B cell (primary cell): ENCODE data around the gene APLP1. TPM values are rescaled to one million over a fixed set of nuclear protein-coding genes. Genes with fewer than 3 reads are reported as not detected.

Source experiments
- ATAC-seq: fragments of 200-7000 bp; cut with Tn5 transposase; one replicate; pipeline ENCODE4 v1.10.0; 2021; ENCODE audit warnings: low read depth, mild to moderate bottlenecking, moderate number of reproducible peaks, moderate library complexity
- CTCF ChIA-PET: fragments of 350-600 bp; sonication (Branson Sonifier 250); formaldehyde crosslinking; loops from one replicate; lab custom pipeline; 2021; ENCODE audit warnings: antibody characterized with exemption, inconsistent platforms; lab: Charles Lee
- POLR2A ChIA-PET: fragments of 350-600 bp; sonication (Branson Sonifier 250); formaldehyde crosslinking; loops from one replicate; lab custom pipeline; 2021; ENCODE audit warnings: antibody characterized with exemption; lab: Charles Lee
- DNase-seq: peaks from one replicate; pipeline ENCODE4 v3.0.0; 2013
- H2AFZ ChIP-seq: 2 replicates; pipeline ENCODE4 v1.6.1; 2012; ENCODE audit warnings: mild to moderate bottlenecking, low read depth, low read length; ENCODE audit not compliant: insufficient read depth, poor library complexity, severe bottlenecking
- H3K27ac ChIP-seq, 2 donors: 1 replicate in 1 of 2; 2 replicates in 1 of 2; pipeline ENCODE4 v1.5.1; 2012 to 2013; ENCODE audit warnings: low read length in 2 of 2, mild to moderate bottlenecking in 2 of 2, moderate library complexity in 1 of 2
- H3K27me3 ChIP-seq, 4 experiments: fragments of 200-600 bp in 1 of 4; sonication (generic) in 1 of 4; replicated peaks in 1 of 4; 1 replicate in 2 of 4; 2 replicates in 2 of 4; pipeline versions ENCODE4 v1.6.1 to v1.7.0; 2013 to 2016; ENCODE audit warnings: low read length in 3 of 4, mild to moderate bottlenecking in 2 of 4, mixed read lengths in 1 of 4, moderate library complexity in 1 of 4; ENCODE audit not compliant: insufficient read depth in 4 of 4, control insufficient read depth in 3 of 4; ENCODE audit errors: control extremely low read depth in 1 of 4
- H3K36me3 ChIP-seq, 2 experiments: replicated peaks in 1 of 2; 1 replicate in 1 of 2; 2 replicates in 1 of 2; pipeline versions ENCODE4 v1.6.1 to v1.7.1; 2013; ENCODE audit warnings: low read length in 1 of 2; ENCODE audit not compliant: insufficient read depth in 2 of 2, control insufficient read depth in 1 of 2; ENCODE audit errors: control extremely low read depth in 1 of 2, extremely low read depth in 1 of 2
- H3K4me1 ChIP-seq, 2 donors: fragments of 200-600 bp in 1 of 2; sonication (generic) in 1 of 2; 1 replicate in 1 of 2; 2 replicates in 1 of 2; pipeline versions ENCODE4 v1.5.1 to v1.6.1; 2013 to 2017; ENCODE audit warnings: low read length in 2 of 2; ENCODE audit not compliant: control insufficient read depth in 2 of 2, insufficient read depth in 2 of 2
- H3K4me2 ChIP-seq: replicated peaks from 2 replicates; pipeline ENCODE3; 2012; ENCODE audit warnings: mild to moderate bottlenecking, low read depth, low read length; ENCODE audit not compliant: poor library complexity, severe bottlenecking
- H3K4me3 ChIP-seq, 5 experiments: fragments of 200-600 bp in 1 of 5; sonication (generic) in 1 of 5; 1 replicate in 3 of 5; 2 replicates in 2 of 5; pipeline versions ENCODE4 v1.5.1 to v1.7.0; 2011 to 2016; ENCODE audit warnings: low read length in 4 of 5, mild to moderate bottlenecking in 4 of 5, low read depth in 2 of 5, control low read depth in 1 of 5, moderate library complexity in 1 of 5; ENCODE audit not compliant: insufficient read depth in 1 of 5; ENCODE audit errors: control extremely low read depth in 1 of 5, extremely low read depth in 1 of 5
- H3K79me2 ChIP-seq: fragments of 200-600 bp; sonication (generic); one replicate; pipeline ENCODE4 v1.6.0; 2016; ENCODE audit warnings: low read length; ENCODE audit not compliant: control insufficient read depth, insufficient read depth
- H3K9ac ChIP-seq: fragments of 200-600 bp; sonication (generic); 2 replicates; pipeline ENCODE4 v1.6.1; 2017; ENCODE audit warnings: mild to moderate bottlenecking, low read length, moderate library complexity
- H3K9me3 ChIP-seq, 3 donors: one replicate each; pipeline versions ENCODE4 v1.6.1 to v1.7.1; 2013; ENCODE audit warnings: low read length in 2 of 3; ENCODE audit not compliant: control insufficient read depth in 2 of 3, insufficient read depth in 1 of 3; ENCODE audit errors: control extremely low read depth in 1 of 3
- H4K20me1 ChIP-seq: 2 replicates; pipeline ENCODE4 v1.6.0; 2012; ENCODE audit warnings: mild to moderate bottlenecking, low read length; ENCODE audit not compliant: insufficient read depth, control insufficient read depth, poor library complexity, severe bottlenecking
- H3K27ac Mint-ChIP-seq: one replicate; pipeline ENCODE4 v1.8.0; 2021; ENCODE audit warnings: mixed read lengths
- H3K27me3 Mint-ChIP-seq: one replicate; pipeline ENCODE4 v1.8.0; 2021; ENCODE audit warnings: mixed read lengths
- H3K4me1 Mint-ChIP-seq: one replicate; pipeline ENCODE4 v1.8.0; 2021; ENCODE audit warnings: mixed read lengths
- H3K4me3 Mint-ChIP-seq: one replicate; pipeline ENCODE4 v1.8.0; 2021; ENCODE audit warnings: mixed read lengths
- H3K9me3 Mint-ChIP-seq: one replicate; pipeline ENCODE4 v1.8.0; 2022; ENCODE audit warnings: mixed read lengths; ENCODE audit not compliant: insufficient read depth
- CTCF ChIP-seq: fragments of 200-600 bp; IDR thresholded peaks from one replicate; pipeline ENCODE4 v1.8.0; 2022; ENCODE audit warnings: antibody characterized with exemption, mild to moderate bottlenecking
- EZH2 ChIP-seq: IDR thresholded peaks from 2 replicates; pipeline ENCODE4 v1.6.1; 2012; ENCODE audit warnings: borderline replicate concordance, low read depth, mild to moderate bottlenecking, moderate library complexity, low read length; ENCODE audit not compliant: insufficient read depth, poor library complexity, severe bottlenecking
- WGBS: methylation state at CpG from one replicate; pipeline ENCODE4 v1.1.5; 2013; ENCODE audit warnings: missing lambda C conversion rate; ENCODE audit not compliant: insufficient coverage; 5-methylcytosine and 5-hydroxymethylcytosine counted together
- intact Hi-C: fragments of 100-400 bp; cut with micrococcal nuclease; formaldehyde crosslinking; loops from one replicate; pipeline ENCODE4 v1.10.0; 2022
- polyA plus RNA-seq: library from polyadenylated mRNA; depleted of rRNA; stranded (reverse); fragments of >200 nt; gene quantifications from 2 replicates; pipeline ENCODE4 v1.2.3, GENCODE V29; 2012
- total RNA-seq, 2 donors: library from RNA; stranded (reverse); fragments of 120-200 nt in 1 of 2; gene quantifications; 1 replicate in 1 of 2; 2 replicates in 1 of 2; pipeline versions ENCODE4 v1.2.3 to v1.2.4, GENCODE V29; 2013 to 2022

The APLP1 gene
- total and polyA plus RNA-seq, 2 donors (not counting 1 experiment from before 2014, with no cell fraction given) = 0.06 TPM; not detected in 1

DNA sequence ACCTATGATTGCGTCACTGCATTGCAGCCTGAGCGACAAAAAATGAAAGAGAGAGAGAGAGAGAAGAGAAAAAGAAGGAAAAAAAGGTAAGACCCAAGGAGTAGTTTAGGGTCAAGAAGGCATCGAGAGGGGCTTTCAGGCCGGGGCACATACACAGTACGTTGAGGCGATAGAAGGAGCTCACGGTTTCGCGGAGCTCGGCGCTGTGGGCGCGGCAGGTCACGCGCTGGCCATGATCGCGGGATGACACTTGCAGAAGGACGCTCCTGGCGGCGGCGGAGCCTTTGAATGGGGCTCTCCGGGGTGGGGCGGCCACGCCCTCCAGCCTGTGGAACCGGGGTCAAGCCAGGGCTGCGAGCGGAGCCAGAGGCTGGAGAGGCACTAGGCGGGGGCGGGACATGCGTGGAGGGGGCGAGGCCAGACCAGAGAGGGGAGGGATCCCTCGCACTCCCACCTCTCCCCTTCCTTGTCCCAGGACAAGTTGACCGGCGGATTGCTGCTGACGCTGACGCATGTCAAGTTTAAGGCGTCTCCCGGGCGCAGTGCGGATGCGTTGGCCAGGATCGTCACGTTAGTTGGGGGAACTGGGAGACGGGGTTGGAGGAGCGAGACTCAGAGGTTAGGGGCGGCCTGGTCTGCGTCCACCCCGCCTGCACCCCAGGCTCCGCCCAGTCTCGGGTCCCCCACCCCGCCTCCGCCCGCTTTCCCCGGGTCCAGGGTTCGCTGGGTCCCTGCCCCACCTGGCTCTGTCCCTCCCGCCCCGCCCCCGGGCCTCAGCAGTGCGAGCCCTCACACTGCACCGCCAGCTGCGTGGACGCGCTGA, 22.9 kb upstream of the APLP1 start:
- Histone ChIP-seq H2AFZ (no peak overlapping the region), H3K9ac (peak overlapping the region; percentile 35), H3K79me2 (no peaks in the 10 kb centered on the region), H3K36me3 (no peaks in the 10 kb centered on the region), H3K4me3 (peak overlapping the region in 3 of 5 experiments; percentile 18 to 36 (median 23)), H3K9me3 (peaks cover 0 to 32% (median 0%) of the 10 kb centered on the region in 3 donors), H3K27me3 (peaks cover 0 to 67% (median 33%) of the 10 kb centered on the region in 4 experiments), H3K4me2 (peak overlapping the region; percentile 70), H3K27ac (no peak overlapping the region), H3K4me1 (peaks cover 15 to 32% of the 10 kb centered on the region in 2 donors), H4K20me1 (no peaks in the 10 kb centered on the region)
- ATAC-seq (peak; percentile 33), DNase-seq (no peak)
- intact Hi-C loops = no loop called here
- WGBS = 13% methylated on average over 62 of the region's 63 CpGs
- Mint-ChIP-seq H3K9me3 (peaks cover 4% of the 10 kb centered on the region), H3K27ac (no peak overlapping the region), H3K4me1 (peaks cover 19% of the 10 kb centered on the region), H3K27me3 (peaks cover 56% of the 10 kb centered on the region), H3K4me3 (peak overlapping the region; percentile 59)
- TF ChIP-seq EZH2 (no peak), CTCF (no peak)
- ChIA-PET CTCF (interaction anchor here (1.2 kb wide), 1 partner anchor 9 kb away, joined by 3 read pairs; no protein-coding TSS in a partner anchor), POLR2A (no interaction called here)

DNA sequence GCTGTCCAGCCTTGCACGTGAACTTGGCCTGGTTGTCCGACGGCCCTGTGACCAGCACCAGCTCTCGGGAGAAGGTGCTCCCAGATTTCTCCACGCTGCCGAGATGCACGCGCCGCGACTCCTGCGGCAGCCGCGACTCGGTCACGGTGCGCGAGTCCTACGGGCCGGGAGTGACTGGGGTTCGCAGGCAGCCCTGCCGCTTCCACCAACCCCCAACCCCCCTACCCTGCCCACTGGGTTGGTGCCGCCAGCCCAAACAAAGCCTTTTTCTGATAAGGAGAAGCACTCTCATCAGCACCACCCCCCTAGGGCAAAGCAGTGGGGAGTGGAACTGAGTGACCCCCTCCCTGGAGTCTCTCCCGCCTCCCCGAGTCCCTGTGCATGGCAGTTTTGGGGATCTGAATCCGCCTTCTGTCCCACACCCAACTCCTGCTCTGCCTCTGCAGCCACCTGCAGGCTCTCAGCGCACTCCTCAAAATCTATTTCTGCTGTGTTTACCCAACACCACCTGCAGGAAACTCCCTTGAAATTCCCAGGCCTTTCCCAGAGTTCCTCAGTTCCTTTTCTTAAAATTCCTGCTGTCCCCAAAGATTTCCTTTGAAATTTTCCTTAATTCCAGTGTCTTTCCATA, 22.2 kb upstream of the APLP1 start:
- POLR2A ChIA-PET = no interaction called here
- Mint-ChIP-seq H3K9me3 (peaks cover 4% of the 10 kb centered on the region), H3K27ac (no peak overlapping the region), H3K4me1 (peaks cover 19% of the 10 kb centered on the region), H3K27me3 (peaks cover 61% of the 10 kb centered on the region), H3K4me3 (peak overlapping the region; percentile 60)
- DNase-seq (no peak), ATAC-seq (peak; percentile 24)
- Histone ChIP-seq H2AFZ (no peak overlapping the region), H3K4me2 (peak overlapping the region; percentile 70), H3K27ac (no peak overlapping the region), H3K79me2 (no peaks in the 10 kb centered on the region), H3K4me1 (peaks cover 15 to 32% of the 10 kb centered on the region in 2 donors), H4K20me1 (no peaks in the 10 kb centered on the region), H3K36me3 (no peaks in the 10 kb centered on the region), H3K9ac (no peak overlapping the region), H3K27me3 (peaks cover 0 to 68% (median 33%) of the 10 kb centered on the region in 4 experiments), H3K9me3 (peaks cover 0 to 34% (median 0%) of the 10 kb centered on the region in 3 donors), H3K4me3 (peak overlapping the region in 2 of 5 experiments; percentile 23 to 36)
- TF ChIP-seq CTCF (no peak), EZH2 (no peak)
- intact Hi-C loops = no loop called here
- CTCF ChIA-PET = no interaction called here
- 4% methylated on average over 25 of the region's 26 CpGs for WGBS
